ENCODE results near the gene NMRK2. TPM values are rescaled to one million over a fixed set of nuclear protein-coding genes. Genes with fewer than 3 reads are reported as not detected.

Gene NMRK2
- total RNA-seq, 4 donors from 2014 or later, result 46.3 to 168 (median 106) TPM

DNA sequence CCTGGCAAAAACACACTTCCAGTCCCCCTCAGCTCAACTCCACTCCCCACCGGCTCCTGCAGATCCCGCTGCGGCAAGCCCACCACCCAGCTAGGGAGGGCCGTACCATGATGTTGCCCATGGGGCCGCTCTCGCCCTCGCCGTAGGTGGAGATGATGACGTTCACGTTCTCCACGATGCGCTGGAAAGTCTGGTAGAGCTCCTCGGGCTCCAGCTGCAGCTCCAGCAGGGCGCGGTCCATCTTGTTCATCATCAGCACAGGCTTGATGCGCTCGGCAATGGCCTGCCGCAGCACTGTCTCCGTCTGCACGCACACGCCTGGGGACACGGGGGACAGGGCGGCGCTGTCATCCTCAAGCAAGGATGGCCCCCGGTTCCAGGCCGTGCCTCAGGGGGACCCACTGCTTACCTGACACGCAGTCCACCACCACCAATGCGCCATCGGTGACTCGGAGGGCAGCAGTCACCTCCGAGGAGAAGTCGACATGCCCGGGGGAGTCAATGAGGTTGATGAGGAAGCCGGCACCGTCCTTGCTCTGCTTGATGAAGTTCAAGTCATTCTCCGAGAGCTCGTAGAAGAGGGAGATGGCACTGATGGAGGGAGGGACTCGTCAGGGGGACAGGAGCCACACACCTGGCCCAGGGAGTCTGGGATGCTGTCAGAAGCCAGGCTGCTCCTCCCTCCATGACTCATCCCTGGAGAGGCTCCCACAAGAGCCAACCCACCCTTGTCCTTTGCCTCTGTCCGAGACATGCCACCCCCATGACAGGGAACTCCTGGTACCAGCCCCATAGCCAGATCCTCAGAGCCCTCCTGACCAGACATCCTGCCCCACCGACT lies 50.1 kb downstream of the NMRK2 start:
- Histone ChIP-seq H3K27ac (peak overlapping the region; percentile 89 to 100 (median 92)), H3K27me3 (no peaks in the 10 kb centered on the region), H3K4me1 (peaks cover 39% of the 10 kb centered on the region in 2 donors), H3K9me3 (no peaks in the 10 kb centered on the region), H3K36me3 (peaks cover 0 to 64% of the 10 kb centered on the region in 2 donors), H3K4me3 (peak overlapping the region in 2 of 4 donors; percentile 79 to 80)
- intact Hi-C loops (cut with DNase I; ENCODE audit: low total_unique reads), result loop anchor here (2.0 to 10.0 kb wide), 2 partner anchors 28 to 362 kb away; partner anchors contain the start of gene MPND
- ATAC-seq (peak in 1 of 2 donors; percentile 42), DNase-seq (peak in 1 of 2 donors; percentile 84)
- in situ Hi-C loops (cut with MboI; ENCODE audit: low sequenced_read_pairs in 4 of 4), result loop anchor here in 1 of 4 donors (10.0 kb wide), 1 partner anchor 82 kb away; the partner anchor contains the start of gene ZBTB7A
- TF ChIP-seq POLR2A (IDR thresholded peaks at IDR 0.05), result peak in 1 of 2 donors; percentile 6
- TF ChIP-seq, protein P1, sequence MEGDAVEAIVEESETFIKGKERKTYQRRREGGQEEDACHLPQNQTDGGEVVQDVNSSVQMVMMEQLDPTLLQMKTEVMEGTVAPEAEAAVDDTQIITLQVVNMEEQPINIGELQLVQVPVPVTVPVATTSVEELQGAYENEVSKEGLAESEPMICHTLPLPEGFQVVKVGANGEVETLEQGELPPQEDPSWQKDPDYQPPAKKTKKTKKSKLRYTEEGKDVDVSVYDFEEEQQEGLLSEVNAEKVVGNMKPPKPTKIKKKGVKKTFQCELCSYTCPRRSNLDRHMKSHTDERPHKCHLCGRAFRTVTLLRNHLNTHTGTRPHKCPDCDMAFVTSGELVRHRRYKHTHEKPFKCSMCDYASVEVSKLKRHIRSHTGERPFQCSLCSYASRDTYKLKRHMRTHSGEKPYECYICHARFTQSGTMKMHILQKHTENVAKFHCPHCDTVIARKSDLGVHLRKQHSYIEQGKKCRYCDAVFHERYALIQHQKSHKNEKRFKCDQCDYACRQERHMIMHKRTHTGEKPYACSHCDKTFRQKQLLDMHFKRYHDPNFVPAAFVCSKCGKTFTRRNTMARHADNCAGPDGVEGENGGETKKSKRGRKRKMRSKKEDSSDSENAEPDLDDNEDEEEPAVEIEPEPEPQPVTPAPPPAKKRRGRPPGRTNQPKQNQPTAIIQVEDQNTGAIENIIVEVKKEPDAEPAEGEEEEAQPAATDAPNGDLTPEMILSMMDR (IDR thresholded peaks at IDR 0.05 in 4 of 5, conservative IDR thresholded peaks at IDR 0.05 in 1 of 5), result no peak

DNA sequence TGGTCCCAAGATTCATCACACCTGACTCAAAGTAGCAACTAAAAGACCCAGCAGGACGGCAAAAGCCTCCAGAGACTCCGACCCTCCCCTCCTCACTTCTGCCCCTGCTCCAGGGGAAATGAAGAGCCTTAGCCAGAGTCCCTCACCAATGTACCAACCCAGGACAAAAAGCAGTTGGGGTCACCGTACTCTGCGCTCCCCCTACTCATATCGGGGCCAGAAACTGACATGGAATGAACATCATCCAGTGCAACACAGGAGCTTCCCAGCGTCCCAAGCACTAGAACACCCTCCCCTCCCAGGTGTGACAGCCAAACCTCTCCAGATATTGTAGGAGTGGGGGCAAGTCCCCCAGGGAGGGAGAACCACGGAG lies 50.7 kb downstream of the NMRK2 start:
- in situ Hi-C loops (cut with MboI; ENCODE audit: low sequenced_read_pairs in 4 of 4) (loop anchor here in 1 of 4 donors (10.0 kb wide), 1 partner anchor 81 kb away; the partner anchor contains the start of gene ZBTB7A), intact Hi-C loops (cut with DNase I; ENCODE audit: low total_unique reads) (loop anchor here (2.0 to 10.0 kb wide), 2 partner anchors 29 to 361 kb away; partner anchors contain the start of gene MPND)
- Histone ChIP-seq H3K4me3 (peak overlapping the region; percentile 79 to 99 (median 80)), H3K36me3 (peaks cover 0 to 58% of the 10 kb centered on the region in 2 donors), H3K27ac (peak overlapping the region; percentile 89 to 100 (median 92)), H3K4me1 (peaks cover 39 to 44% of the 10 kb centered on the region in 2 donors), H3K27me3 (no peaks in the 10 kb centered on the region), H3K9me3 (no peaks in the 10 kb centered on the region)
- ATAC-seq, result no peak
- no peak for DNase-seq
- TF ChIP-seq, protein P1 (IDR thresholded peaks at IDR 0.05 in 4 of 5, conservative IDR thresholded peaks at IDR 0.05 in 1 of 5), result no peak
- no peak for TF ChIP-seq POLR2A (IDR thresholded peaks at IDR 0.05)

DNA sequence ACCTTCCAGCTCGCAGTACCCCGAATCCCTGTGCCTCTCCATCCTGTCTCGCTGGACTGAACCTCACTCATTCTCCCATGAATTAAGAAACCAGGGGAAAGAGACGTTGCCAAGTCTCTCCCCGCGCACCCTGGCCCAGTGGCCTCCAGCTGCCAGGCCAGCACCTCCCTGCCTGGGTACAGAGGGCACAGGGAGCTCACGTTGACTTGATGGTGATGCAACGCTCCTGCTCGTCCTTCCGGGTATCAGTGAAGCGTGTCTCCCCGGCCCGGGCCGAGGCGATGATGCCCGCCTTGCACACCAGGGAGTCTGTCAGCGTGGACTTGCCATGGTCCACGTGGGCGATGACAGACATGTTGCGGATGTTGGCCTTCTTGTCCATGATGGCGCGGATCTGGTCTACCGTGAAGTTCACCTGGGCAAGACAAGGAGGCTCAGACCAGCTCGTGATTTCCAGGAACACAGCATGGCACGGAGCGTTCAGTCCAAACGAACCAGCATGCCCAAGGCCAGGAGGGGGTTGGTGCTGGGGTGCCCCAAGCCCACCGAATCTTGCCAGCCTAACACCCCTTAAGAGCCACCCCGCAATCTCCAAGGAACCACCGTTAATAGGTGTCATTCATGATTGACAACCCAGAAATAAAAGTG lies 51.2 kb downstream of the NMRK2 start:
- peak; percentile 5 to 8 for ATAC-seq
- TF ChIP-seq, protein P1 (IDR thresholded peaks at IDR 0.05 in 4 of 5, conservative IDR thresholded peaks at IDR 0.05 in 1 of 5), result no peak
- TF ChIP-seq POLR2A (IDR thresholded peaks at IDR 0.05), result no peak
- Histone ChIP-seq H3K9me3 (no peaks in the 10 kb centered on the region), H3K27me3 (no peaks in the 10 kb centered on the region), H3K4me3 (peak overlapping the region; percentile 79 to 99 (median 80)), H3K4me1 (peaks cover 39 to 44% of the 10 kb centered on the region in 2 donors), H3K27ac (peak overlapping the region; percentile 89 to 100 (median 92)), H3K36me3 (peaks cover 0 to 53% of the 10 kb centered on the region in 2 donors)
- in situ Hi-C loops (cut with MboI; ENCODE audit: low sequenced_read_pairs in 4 of 4) (loop anchor here in 1 of 4 donors (10.0 kb wide), 1 partner anchor 81 kb away; the partner anchor contains the start of gene ZBTB7A), intact Hi-C loops (cut with DNase I; ENCODE audit: low total_unique reads) (loop anchor here (2.0 to 10.0 kb wide), 6 partner anchors 29 to 361 kb away; partner anchors contain the start of genes MAP2K2, MPND, MRPL54 and NMRK2)
- peak in 1 of 2 donors; percentile 79 for DNase-seq

DNA sequence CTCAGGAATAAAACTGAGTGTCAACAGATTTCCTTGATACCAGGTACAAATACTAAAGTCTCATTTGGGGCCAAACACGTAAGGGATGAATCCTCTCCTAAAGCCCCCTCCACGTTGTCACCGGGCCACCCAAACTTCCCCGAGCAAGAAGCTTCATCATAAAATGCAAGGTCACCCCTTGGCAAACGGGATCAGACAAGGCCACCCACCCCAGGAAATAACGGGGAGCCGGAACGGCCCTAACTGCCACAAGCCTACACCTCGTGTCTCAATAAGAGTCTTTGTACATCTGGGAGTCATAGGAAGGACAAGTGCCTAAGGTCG lies 51.7 kb downstream of the NMRK2 start:
- H3K36me3 ChIP-seq, result peaks cover 0 to 48% of the 10 kb centered on the region in 2 donors
- peak overlapping the region; percentile 89 to 100 (median 92) for H3K27ac ChIP-seq
- in situ Hi-C loops (cut with MboI; ENCODE audit: low sequenced_read_pairs in 4 of 4), result loop anchor here in 1 of 4 donors (10.0 kb wide), 1 partner anchor 80 kb away; the partner anchor contains the start of gene ZBTB7A
- no peaks in the 10 kb centered on the region for H3K27me3 ChIP-seq
- peak; percentile 13 to 16 for ATAC-seq
- H3K4me1 ChIP-seq, result peaks cover 39 to 44% of the 10 kb centered on the region in 2 donors
- intact Hi-C loops (cut with DNase I; ENCODE audit: low total_unique reads), result loop anchor here (2.0 to 10.0 kb wide), 5 partner anchors 52 to 360 kb away; partner anchors contain the start of genes MAP2K2, MPND, MRPL54 and NMRK2
- peak in 1 of 2 donors; percentile 39 for DNase-seq
- no peaks in the 10 kb centered on the region for H3K9me3 ChIP-seq
- H3K4me3 ChIP-seq, result peak overlapping the region; percentile 79 to 99 (median 80)
- no peak for TF ChIP-seq POLR2A (IDR thresholded peaks at IDR 0.05)
- TF ChIP-seq, protein P1 (IDR thresholded peaks at IDR 0.05 in 4 of 5, conservative IDR thresholded peaks at IDR 0.05 in 1 of 5), result no peak

All from gastrocnemius medialis (tissue), 4 donors.